Epithelial cell of esophagus (primary cell): ENCODE measurements around the gene ACOX1.
A peak's percentile ranks its signal among the peaks of the same experiment; 100 is the strongest.

Experiments
- DNase-seq: peaks from one replicate; pipeline ENCODE4 v3.0.0; 2010; ENCODE audit warnings: low read depth
- H3K4me3 ChIP-seq: 2 replicates; pipeline ENCODE4 v1.5.1; 2011; ENCODE audit warnings: mild to moderate bottlenecking, low read length, control low read depth
- CTCF ChIP-seq: IDR thresholded peaks from 2 replicates; pipeline ENCODE4 v1.5.1; 2011; ENCODE audit warnings: low read depth, mild to moderate bottlenecking, low read length, control low read depth, inconsistent platforms; ENCODE audit not compliant: insufficient read depth; ENCODE audit errors: missing control alignments

ACOX1 gene

GRCh38 chr17:75978938-75979704 is at the start of gene ACOX1, which contains the start of gene TEN1:
Gene ACOX1 (minus strand): TSS chr17:75979166. CDS start chr17:75979073, 93 bp downstream.
Gene TEN1 (plus strand): TSS chr17:75979240. CDS start chr17:75986193, 6,953 bp downstream.
- peak within 1 kb of the TSS; percentile 91 for H3K4me3 ChIP-seq
- DNase-seq = peak; percentile 95
- TF ChIP-seq CTCF = peak; percentile 8

GRCh38 chr17:76027159-76027839 is 48.3 kb upstream of the ACOX1 start, which contains the start of gene EVPL:
Gene EVPL (minus strand): TSS chr17:76027306. CDS start chr17:76027198, 108 bp downstream.
- H3K4me3 ChIP-seq = peak within 1 kb of the TSS; percentile 73
- no peak for TF ChIP-seq CTCF
- DNase-seq = peak; percentile 98

- peak; percentile 24 for DNase-seq
- no peak for TF ChIP-seq CTCF
- peak overlapping the region; percentile 73 for H3K4me3 ChIP-seq
Measured at GRCh38 chr17:76026714-76027158, 47.8 kb upstream of the ACOX1 start.

GRCh38 chr17:76025294-76025693 is 46.3 kb upstream of the ACOX1 start:
- no peak for TF ChIP-seq CTCF
- DNase-seq = no peak
- peak overlapping the region; percentile 73 for H3K4me3 ChIP-seq

GRCh38 chr17:76024353-76024752 is 45.4 kb upstream of the ACOX1 start:
- no peak overlapping the region for H3K4me3 ChIP-seq
- TF ChIP-seq CTCF = no peak
- peak; percentile 28 for DNase-seq

- no peak overlapping the region for H3K4me3 ChIP-seq
- no peak for TF ChIP-seq CTCF
- DNase-seq = no peak
Measured at GRCh38 chr17:76023900-76024237, 44.9 kb upstream of the ACOX1 start.
